Measurements from ENCODE around the gene BAZ1B.
"Not testable (repeated sequence)": the region's sequence is repeated elsewhere in the genome, so short reads cannot be mapped to it uniquely, and the experiment has no call there.

Gene BAZ1B, protein sequence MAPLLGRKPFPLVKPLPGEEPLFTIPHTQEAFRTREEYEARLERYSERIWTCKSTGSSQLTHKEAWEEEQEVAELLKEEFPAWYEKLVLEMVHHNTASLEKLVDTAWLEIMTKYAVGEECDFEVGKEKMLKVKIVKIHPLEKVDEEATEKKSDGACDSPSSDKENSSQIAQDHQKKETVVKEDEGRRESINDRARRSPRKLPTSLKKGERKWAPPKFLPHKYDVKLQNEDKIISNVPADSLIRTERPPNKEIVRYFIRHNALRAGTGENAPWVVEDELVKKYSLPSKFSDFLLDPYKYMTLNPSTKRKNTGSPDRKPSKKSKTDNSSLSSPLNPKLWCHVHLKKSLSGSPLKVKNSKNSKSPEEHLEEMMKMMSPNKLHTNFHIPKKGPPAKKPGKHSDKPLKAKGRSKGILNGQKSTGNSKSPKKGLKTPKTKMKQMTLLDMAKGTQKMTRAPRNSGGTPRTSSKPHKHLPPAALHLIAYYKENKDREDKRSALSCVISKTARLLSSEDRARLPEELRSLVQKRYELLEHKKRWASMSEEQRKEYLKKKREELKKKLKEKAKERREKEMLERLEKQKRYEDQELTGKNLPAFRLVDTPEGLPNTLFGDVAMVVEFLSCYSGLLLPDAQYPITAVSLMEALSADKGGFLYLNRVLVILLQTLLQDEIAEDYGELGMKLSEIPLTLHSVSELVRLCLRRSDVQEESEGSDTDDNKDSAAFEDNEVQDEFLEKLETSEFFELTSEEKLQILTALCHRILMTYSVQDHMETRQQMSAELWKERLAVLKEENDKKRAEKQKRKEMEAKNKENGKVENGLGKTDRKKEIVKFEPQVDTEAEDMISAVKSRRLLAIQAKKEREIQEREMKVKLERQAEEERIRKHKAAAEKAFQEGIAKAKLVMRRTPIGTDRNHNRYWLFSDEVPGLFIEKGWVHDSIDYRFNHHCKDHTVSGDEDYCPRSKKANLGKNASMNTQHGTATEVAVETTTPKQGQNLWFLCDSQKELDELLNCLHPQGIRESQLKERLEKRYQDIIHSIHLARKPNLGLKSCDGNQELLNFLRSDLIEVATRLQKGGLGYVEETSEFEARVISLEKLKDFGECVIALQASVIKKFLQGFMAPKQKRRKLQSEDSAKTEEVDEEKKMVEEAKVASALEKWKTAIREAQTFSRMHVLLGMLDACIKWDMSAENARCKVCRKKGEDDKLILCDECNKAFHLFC (N-terminal part only)

GRCh38 chr7:73522105-73522872 is at the start of gene BAZ1B:
Gene BAZ1B (minus strand): TSS chr7:73522293. CDS start chr7:73521933, 360 bp downstream.
- peak; percentile 99 for DNase-seq
- TF ChIP-seq GATA1 (IDR thresholded peaks at IDR 0.05; ENCODE audit: low read depth, low read length) (no peak), POLR2A (IDR thresholded peaks at IDR 0.05; ENCODE audit: low read length) (peak; percentile 73)

- no peak for DNase-seq
- TF ChIP-seq GATA1 (IDR thresholded peaks at IDR 0.05; ENCODE audit: low read depth, low read length) (no peak), POLR2A (IDR thresholded peaks at IDR 0.05; ENCODE audit: low read length) (no peak)
Observed at GRCh38 chr7:73570977-73571376, 48.9 kb upstream of the BAZ1B start.

GRCh38 chr7:73570521-73570920 is 48.4 kb upstream of the BAZ1B start:
- TF ChIP-seq POLR2A (IDR thresholded peaks at IDR 0.05; ENCODE audit: low read length) (no peak), GATA1 (IDR thresholded peaks at IDR 0.05; ENCODE audit: low read depth, low read length) (no peak)
- no peak for DNase-seq

- TF ChIP-seq POLR2A (IDR thresholded peaks at IDR 0.05; ENCODE audit: low read length) (peak; percentile 13), GATA1 (IDR thresholded peaks at IDR 0.05; ENCODE audit: low read depth, low read length) (no peak)
- no peak for DNase-seq
Observed at GRCh38 chr7:73569042-73569608, 47.0 kb upstream of the BAZ1B start.

- no peak for DNase-seq
- no peak for TF ChIP-seq GATA1 (IDR thresholded peaks at IDR 0.05; ENCODE audit: low read depth, low read length)
- TF ChIP-seq POLR2A (IDR thresholded peaks at IDR 0.05; ENCODE audit: low read length), result no peak
Observed at GRCh38 chr7:73567846-73568685, 46.0 kb upstream of the BAZ1B start.

GRCh38 chr7:73567140-73567539 is 45.0 kb upstream of the BAZ1B start:
- DNase-seq, result no peak
- TF ChIP-seq GATA1 (IDR thresholded peaks at IDR 0.05; ENCODE audit: low read depth, low read length) (no peak), POLR2A (IDR thresholded peaks at IDR 0.05; ENCODE audit: low read length) (no peak)

DNA sequence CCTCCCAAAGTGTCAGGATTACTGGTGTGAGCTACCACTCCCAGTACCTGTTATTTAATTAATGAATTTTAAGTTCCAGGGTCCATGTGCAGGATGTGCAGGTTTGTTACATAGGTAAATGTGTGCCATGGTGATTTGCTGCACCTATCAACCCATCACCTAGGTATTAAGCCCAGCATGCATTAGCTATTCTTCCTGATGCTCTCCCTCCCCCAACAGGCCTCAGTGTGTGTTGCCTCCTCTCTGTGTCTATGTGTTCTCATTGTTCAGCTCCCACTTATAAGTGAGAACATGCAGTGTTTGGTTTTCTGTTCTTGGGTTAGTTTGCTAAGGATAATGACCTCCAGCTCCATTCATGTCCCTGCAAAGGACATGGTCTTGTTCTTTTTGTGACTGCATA is 44.3 kb upstream of the BAZ1B start:
- not testable (repeated sequence) for DNase-seq

DNA sequence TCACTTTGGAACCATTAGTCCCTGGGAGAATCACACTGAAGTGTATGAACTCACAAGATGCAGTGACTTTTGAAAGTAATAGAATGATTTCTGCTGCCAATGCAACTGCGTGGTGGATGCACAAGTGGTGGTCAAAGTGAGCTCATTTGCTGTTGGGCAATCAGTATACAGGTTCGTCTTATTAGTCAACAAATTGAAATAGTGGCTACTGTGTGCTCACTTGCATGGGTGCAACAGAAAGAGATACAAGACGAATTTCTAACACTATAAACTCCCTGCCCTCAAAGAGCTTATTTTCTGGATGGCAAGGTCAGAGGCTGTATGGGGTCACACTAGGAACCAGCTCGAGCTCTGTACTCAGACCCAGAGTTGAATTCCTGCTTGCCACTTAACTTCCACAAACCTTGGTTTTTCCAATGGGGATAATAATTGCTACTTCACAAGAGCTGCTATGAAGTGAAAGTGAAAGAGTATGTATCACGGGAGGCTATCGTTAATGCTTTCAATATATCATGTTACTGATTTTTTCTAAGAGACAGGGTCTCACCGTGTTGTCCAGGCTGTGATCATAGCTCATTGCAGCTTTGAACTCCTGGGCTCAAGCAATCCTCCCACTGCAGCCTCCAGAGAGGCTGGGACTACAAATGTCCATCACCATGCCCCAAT is 43.7 kb upstream of the BAZ1B start:
- TF ChIP-seq POLR2A (IDR thresholded peaks at IDR 0.05; ENCODE audit: low read length) (no peak), GATA1 (IDR thresholded peaks at IDR 0.05; ENCODE audit: low read depth, low read length) (no peak)
- no peak for DNase-seq

DNA sequence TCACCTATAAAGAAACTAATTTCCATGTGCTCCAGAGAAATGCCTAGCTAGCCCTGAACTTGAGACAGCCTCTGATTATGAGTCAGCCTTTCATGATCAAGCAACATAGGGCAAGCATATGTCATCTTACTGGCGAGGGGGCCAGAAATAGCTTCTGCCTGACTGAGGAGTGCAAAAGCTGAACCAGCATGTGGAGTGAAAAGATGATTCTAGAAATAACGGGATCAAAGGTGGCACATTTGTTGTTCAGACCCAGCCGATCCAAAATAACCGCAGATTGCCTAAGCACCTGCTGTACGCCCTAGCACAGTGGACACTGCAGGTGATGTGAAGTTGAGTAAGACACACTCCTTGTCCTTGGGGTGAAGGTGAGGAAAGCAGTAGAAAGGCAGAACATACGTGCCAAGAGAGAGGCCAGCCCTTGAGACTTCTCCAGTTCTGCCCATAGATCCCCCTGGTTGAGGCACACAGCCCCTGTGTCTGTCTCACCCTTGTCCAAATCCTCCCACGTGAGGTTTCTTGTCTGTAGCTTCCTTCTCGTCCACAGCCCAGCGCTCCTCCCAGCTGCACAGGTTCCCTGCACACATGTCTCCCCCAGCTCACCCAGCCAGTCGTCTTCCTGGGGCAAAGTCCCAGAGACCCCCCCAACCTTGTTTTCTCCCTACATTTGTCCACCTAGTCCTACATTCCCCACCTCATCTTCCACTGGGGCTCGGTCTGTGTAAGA is 38.2 kb upstream of the BAZ1B start:
- no peak for TF ChIP-seq GATA1 (IDR thresholded peaks at IDR 0.05; ENCODE audit: low read depth, low read length)
- no peak for TF ChIP-seq POLR2A (IDR thresholded peaks at IDR 0.05; ENCODE audit: low read length)
- peak; percentile 15 to 54 for DNase-seq

DNA sequence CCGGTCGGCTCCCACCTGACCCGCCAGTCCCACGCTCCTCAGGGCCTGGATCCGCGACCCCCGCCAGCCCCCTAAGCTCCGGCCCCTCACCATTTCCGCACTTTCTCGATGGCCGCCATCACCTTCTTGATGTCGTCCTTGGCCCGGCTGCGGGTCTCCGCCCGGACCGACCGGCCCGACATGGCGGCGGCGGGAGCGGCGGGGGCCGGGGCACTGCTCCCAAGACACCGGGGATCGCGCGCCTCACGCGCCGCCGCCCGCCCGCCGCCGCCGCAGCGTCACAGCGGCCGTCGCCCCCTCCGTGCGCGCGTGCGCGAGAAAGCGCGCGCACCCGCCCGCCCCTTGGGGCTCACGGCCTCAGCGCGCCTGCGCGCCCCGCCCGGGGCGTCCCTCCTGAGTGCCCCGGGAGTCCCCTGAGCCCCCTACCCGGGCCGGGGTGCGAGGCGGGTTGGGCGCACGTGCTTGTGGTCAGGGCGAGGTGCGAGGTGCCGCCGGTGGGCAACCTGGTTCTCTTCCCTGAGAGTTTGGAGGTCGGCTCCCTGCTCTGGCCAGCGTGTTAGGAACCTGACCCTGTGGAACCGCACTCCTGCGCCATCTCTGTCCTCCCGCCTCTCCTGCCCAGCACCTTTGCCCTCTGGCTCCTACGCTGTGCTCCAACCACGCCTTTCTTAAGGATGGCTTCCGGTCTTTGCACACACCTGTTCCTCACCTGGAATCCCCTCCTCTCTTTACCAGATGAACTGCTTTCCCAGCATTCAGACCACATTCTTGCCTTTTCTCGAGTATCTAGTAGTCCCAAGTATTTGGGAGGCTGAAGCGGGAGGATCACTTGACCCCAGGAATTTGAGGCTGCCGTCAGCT is 35.5 kb upstream of the BAZ1B start, which contains the start of gene BCL7B:
BCL7B (minus strand) TSS at position 294 of the 861 bp plus-strand sequence; CDS start at position 182, 112 bp downstream.
- TF ChIP-seq POLR2A (IDR thresholded peaks at IDR 0.05; ENCODE audit: low read length) (peak; percentile 65), GATA1 (IDR thresholded peaks at IDR 0.05; ENCODE audit: low read depth, low read length) (no peak)
- peak; percentile 86 to 93 for DNase-seq

All from erythroblast (primary cell).